Right lobe of liver (tissue), 4 donors: Measurements from ENCODE around the gene DIPK1B.

Experiments
- CTCF ChIP-seq, 4 donors: fragments of 200-600 bp in 3 of 4; fragments of 450-650 bp in 1 of 4; IDR thresholded peaks; one replicate each; pipeline versions ENCODE4 v1.5.1 to v1.8.0; 2016 to 2022; ENCODE audit warnings: antibody characterized with exemption in 4 of 4, mild to moderate bottlenecking in 2 of 4
- POLR2A ChIP-seq: fragments of 450-650 bp; IDR thresholded peaks from one replicate; pipeline ENCODE4 v1.6.1; 2017; ENCODE audit warnings: antibody characterized with exemption, mild to moderate bottlenecking
- donor health status: DM: no; HTN: no; CAD: no.
- donor health status: DM: no; HTN: no; CAD: no.
- donor health status: DM: no; HTN: yes; CAD: no.

GRCh38 chr9:136723362-136723976, 11.1 kb downstream of the DIPK1B start:
- TF ChIP-seq CTCF (IDR thresholded peaks at IDR 0.05) (no peak), POLR2A (no peak)
